ENCODE measurements around the gene RASSF10. TPM values are rescaled to one million over a fixed set of nuclear protein-coding genes. Genes with fewer than 3 reads are reported as not detected.

The RASSF10 gene
- total RNA-seq, 1 experiment from 2014 or later = 2.4 TPM

DNA sequence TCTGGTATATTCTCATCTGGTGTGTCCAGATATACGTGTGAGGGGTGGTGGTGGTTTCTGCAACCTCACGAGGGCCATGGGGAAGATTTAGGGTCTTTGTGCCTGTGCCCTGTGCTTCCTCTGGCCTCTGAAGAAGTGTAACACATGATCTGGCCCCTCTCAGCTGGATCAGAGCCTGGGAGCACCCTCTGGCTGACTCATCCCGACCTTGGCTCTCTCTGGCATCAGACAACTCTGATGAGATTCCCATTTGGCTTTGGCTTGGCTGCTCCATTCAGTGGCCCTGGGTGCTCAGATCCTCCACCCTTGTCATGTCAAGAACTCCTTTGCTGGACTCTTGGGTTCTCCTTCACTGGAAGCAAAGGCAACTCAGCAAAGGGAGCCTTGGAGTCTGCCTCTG is 45.2 kb downstream of the RASSF10 start:
- no peaks in the 10 kb centered on the region for H3K79me2 ChIP-seq (ENCODE audit: insufficient read depth, low read length)
- H3K27me3 ChIP-seq (ENCODE audit: insufficient read depth, low read length) = no peaks in the 10 kb centered on the region
- DNase-seq = no peak
- H3K79me1 ChIP-seq (ENCODE audit: insufficient read depth, low read depth, low read length, poor library complexity, severe bottlenecking) = no peaks in the 10 kb centered on the region
- no peak overlapping the region for H3T11ph ChIP-seq (ENCODE audit: low read length)
- no peak overlapping the region for H2BK5ac ChIP-seq (ENCODE audit: insufficient read length, low read length)
- H3K4ac ChIP-seq (ENCODE audit: low read depth, low read length) = no peak overlapping the region
- TF ChIP-seq, protein P1, sequence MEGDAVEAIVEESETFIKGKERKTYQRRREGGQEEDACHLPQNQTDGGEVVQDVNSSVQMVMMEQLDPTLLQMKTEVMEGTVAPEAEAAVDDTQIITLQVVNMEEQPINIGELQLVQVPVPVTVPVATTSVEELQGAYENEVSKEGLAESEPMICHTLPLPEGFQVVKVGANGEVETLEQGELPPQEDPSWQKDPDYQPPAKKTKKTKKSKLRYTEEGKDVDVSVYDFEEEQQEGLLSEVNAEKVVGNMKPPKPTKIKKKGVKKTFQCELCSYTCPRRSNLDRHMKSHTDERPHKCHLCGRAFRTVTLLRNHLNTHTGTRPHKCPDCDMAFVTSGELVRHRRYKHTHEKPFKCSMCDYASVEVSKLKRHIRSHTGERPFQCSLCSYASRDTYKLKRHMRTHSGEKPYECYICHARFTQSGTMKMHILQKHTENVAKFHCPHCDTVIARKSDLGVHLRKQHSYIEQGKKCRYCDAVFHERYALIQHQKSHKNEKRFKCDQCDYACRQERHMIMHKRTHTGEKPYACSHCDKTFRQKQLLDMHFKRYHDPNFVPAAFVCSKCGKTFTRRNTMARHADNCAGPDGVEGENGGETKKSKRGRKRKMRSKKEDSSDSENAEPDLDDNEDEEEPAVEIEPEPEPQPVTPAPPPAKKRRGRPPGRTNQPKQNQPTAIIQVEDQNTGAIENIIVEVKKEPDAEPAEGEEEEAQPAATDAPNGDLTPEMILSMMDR (conservative IDR thresholded peaks at IDR 0.05) = no peak
- no peak overlapping the region for H2BK12ac ChIP-seq (ENCODE audit: insufficient read length, low read depth, low read length)
- H2BK20ac ChIP-seq (ENCODE audit: low read depth, low read length, poor library complexity, severe bottlenecking) = no peak overlapping the region
- Mint-ChIP-seq H3K36me3 (ENCODE audit: insufficient read depth in 1 of 3, low read depth in 3 of 3) (peaks cover 0 to 8% (median 0%) of the 10 kb centered on the region in 3 experiments; a peak in 2 of 7 replicates), H3K4me1 (peaks cover 8 to 13% of the 10 kb centered on the region in 2 experiments), H3K27ac (peak overlapping the region in 1 of 3 experiments; percentile 46; a peak in 1 of 7 replicates), H3K27me3 (ENCODE audit: low read depth) (no peaks in the 10 kb centered on the region), H3K4me3 (no peak overlapping the region), H3K9me3 (peaks cover 0 to 16% of the 10 kb centered on the region in 2 experiments; a peak in 4 of 5 replicates)
- no peak overlapping the region for H3K9ac ChIP-seq (ENCODE audit: extremely low read depth, insufficient read length, low read length)
- no peak overlapping the region for H2BK120ac ChIP-seq (ENCODE audit: low read depth, low read length, poor library complexity, severe bottlenecking)
- H3K18ac ChIP-seq (ENCODE audit: insufficient read length, low read depth, low read length) = no peak overlapping the region
- H3K9me3 ChIP-seq (ENCODE audit: control insufficient read depth, low read depth, low read length) = no peaks in the 10 kb centered on the region
- no CpG with 5 or more reads among the region's 3 CpGs for WGBS (ENCODE audit: extremely low coverage, insufficient read length, low lambda C conversion rate)
- H4K20me1 ChIP-seq (ENCODE audit: control insufficient read depth, insufficient read depth, insufficient read length) = no peaks in the 10 kb centered on the region
- H4K91ac ChIP-seq (ENCODE audit: insufficient read length, low read depth, low read length) = no peak overlapping the region
- no peak overlapping the region for H4K8ac ChIP-seq (replicated peaks; ENCODE audit: insufficient read length, low read depth, low read length)
- no peak overlapping the region for H3K27ac ChIP-seq (ENCODE audit: insufficient read length, low read depth, low read length)
- no peak overlapping the region for H3K14ac ChIP-seq (ENCODE audit: insufficient read depth, low read length)
- no peak overlapping the region for H2AK5ac ChIP-seq (ENCODE audit: insufficient read length, low read length)
- no peak overlapping the region for H2BK15ac ChIP-seq (ENCODE audit: low read depth, low read length)
- H3K23ac ChIP-seq (ENCODE audit: insufficient read length, low read depth, low read length) = no peak overlapping the region
- no peak overlapping the region for H2AFZ ChIP-seq (ENCODE audit: low read length)
- H3K56ac ChIP-seq (ENCODE audit: insufficient read length, low read depth, low read length) = no peak overlapping the region
- no peak overlapping the region for H4K5ac ChIP-seq (ENCODE audit: insufficient read length, low read depth, low read length)
- no peaks in the 10 kb centered on the region for H3K4me1 ChIP-seq (ENCODE audit: insufficient read depth, low read length)
- no peak overlapping the region for H3K4me2 ChIP-seq (ENCODE audit: insufficient read depth, insufficient read length, low read length)
- no peaks in the 10 kb centered on the region for H3K23me2 ChIP-seq (ENCODE audit: insufficient read length, low read depth, low read length, poor library complexity, severe bottlenecking)

Measured in H9 (cell line).